GM21360 (cell line): Measurements from ENCODE around the gene ADCY10.
A peak's percentile ranks its signal among the peaks of the same experiment; 100 is the strongest.
"Not testable (repeated sequence)": the region's sequence is repeated elsewhere in the genome, so short reads cannot be mapped to it uniquely, and the experiment has no call there.

Experiments used
- ATAC-seq: cut with Tn5 transposase; IDR thresholded peaks from one replicate; pipeline ENCODE4 v1.9.1; 2021; ENCODE audit warnings: mild to moderate bottlenecking, moderate library complexity; ENCODE audit not compliant: unreplicated experiment

ADCY10 gene

GRCh38 chr1:167913895-167914496 is at the start of gene ADCY10:
Gene ADCY10 (minus strand): TSS chr1:167914134. CDS start chr1:167905140, 8,994 bp downstream.
- no peak for ATAC-seq

GRCh38 chr1:167957710-167958109 is 43.8 kb upstream of the ADCY10 start:
- ATAC-seq: no peak

GRCh38 chr1:167955915-167956314 is 42.0 kb upstream of the ADCY10 start:
- ATAC-seq: no peak

GRCh38 chr1:167950569-167950968 is 36.6 kb upstream of the ADCY10 start:
- ATAC-seq: no peak

- no peak for ATAC-seq
Observed at GRCh38 chr1:167949785-167950184, 35.9 kb upstream of the ADCY10 start.

- ATAC-seq: no peak
Observed at GRCh38 chr1:167947733-167948132, 33.8 kb upstream of the ADCY10 start.

- ATAC-seq: no peak
Observed at GRCh38 chr1:167943541-167943940, 29.6 kb upstream of the ADCY10 start.

GRCh38 chr1:167940264-167940663 is 26.3 kb upstream of the ADCY10 start:
- ATAC-seq: no peak

- no peak for ATAC-seq
Observed at GRCh38 chr1:167938080-167938636, 24.2 kb upstream of the ADCY10 start.

- ATAC-seq: no peak
Observed at GRCh38 chr1:167937709-167938010, 23.7 kb upstream of the ADCY10 start.

- peak; percentile 5 for ATAC-seq
Observed at GRCh38 chr1:167936930-167937708, 23.2 kb upstream of the ADCY10 start, which contains the start of gene MPC2. Gene MPC2 (minus strand): TSS chr1:167937072. CDS start chr1:167935841, 1,231 bp downstream.

- ATAC-seq: peak; percentile 78
Observed at GRCh38 chr1:167936068-167936929, 22.4 kb upstream of the ADCY10 start, which contains the start of gene DCAF6. Gene DCAF6 (plus strand): TSS chr1:167936683. CDS start chr1:167936912, 229 bp downstream.

- ATAC-seq: peak; percentile 5
Observed at GRCh38 chr1:167935216-167936067, 21.5 kb upstream of the ADCY10 start.

GRCh38 chr1:167934426-167935215 is 20.7 kb upstream of the ADCY10 start:
- no peak for ATAC-seq

GRCh38 chr1:167933788-167934187 is 19.9 kb upstream of the ADCY10 start:
- no peak for ATAC-seq

- ATAC-seq: no peak
Observed at GRCh38 chr1:167929725-167930124, 15.8 kb upstream of the ADCY10 start.

- ATAC-seq: not testable (repeated sequence)
Observed at GRCh38 chr1:167928919-167929318, 15.0 kb upstream of the ADCY10 start.

- no peak for ATAC-seq
Observed at GRCh38 chr1:167928457-167928852, 14.5 kb upstream of the ADCY10 start.

- ATAC-seq: no peak
Observed at GRCh38 chr1:167927046-167927754, 13.3 kb upstream of the ADCY10 start.
